Measurements from ENCODE around the gene BTG2.

Gene BTG2

GRCh38 chr1:203317429-203318228, 12.3 kb downstream of the BTG2 start:
- DNase-seq (ENCODE audit: low read depth), result no peak

GRCh38 chr1:203318229-203318517, 12.9 kb downstream of the BTG2 start:
- no peak for DNase-seq (ENCODE audit: low read depth)

GRCh38 chr1:203320591-203321272, 15.4 kb downstream of the BTG2 start:
- no peak for DNase-seq (ENCODE audit: low read depth)

- DNase-seq (ENCODE audit: low read depth), result no peak
Measured at GRCh38 chr1:203321273-203322052, 16.1 kb downstream of the BTG2 start.

- no peak for DNase-seq (ENCODE audit: low read depth)
Measured at GRCh38 chr1:203322500-203323179, 17.3 kb downstream of the BTG2 start.

- DNase-seq (ENCODE audit: low read depth), result no peak
Measured at GRCh38 chr1:203323587-203323986, 18.3 kb downstream of the BTG2 start.

- no peak for DNase-seq (ENCODE audit: low read depth)
Measured at GRCh38 chr1:203324105-203325025, 19.0 kb downstream of the BTG2 start.

- no peak for DNase-seq (ENCODE audit: low read depth)
Measured at GRCh38 chr1:203325026-203325417, 19.7 kb downstream of the BTG2 start.

GRCh38 chr1:203325418-203326091, 20.2 kb downstream of the BTG2 start:
- DNase-seq (ENCODE audit: low read depth), result no peak

- peak; percentile 87 for DNase-seq (ENCODE audit: low read depth)
Measured at GRCh38 chr1:203326830-203327683, 21.7 kb downstream of the BTG2 start.

GRCh38 chr1:203327684-203328457, 22.6 kb downstream of the BTG2 start:
- no peak for DNase-seq (ENCODE audit: low read depth)

GRCh38 chr1:203328714-203329122, 23.4 kb downstream of the BTG2 start:
- no peak for DNase-seq (ENCODE audit: low read depth)

- no peak for DNase-seq (ENCODE audit: low read depth)
Measured at GRCh38 chr1:203331224-203331623, 25.9 kb downstream of the BTG2 start.

GRCh38 chr1:203335503-203335902, 30.2 kb downstream of the BTG2 start:
- no peak for DNase-seq (ENCODE audit: low read depth)

- no peak for DNase-seq (ENCODE audit: low read depth)
Measured at GRCh38 chr1:203336097-203336496, 30.8 kb downstream of the BTG2 start.

- no peak for DNase-seq (ENCODE audit: low read depth)
Measured at GRCh38 chr1:203338335-203339036, 33.2 kb downstream of the BTG2 start.

GRCh38 chr1:203340112-203340790, 34.9 kb downstream of the BTG2 start:
- DNase-seq (ENCODE audit: low read depth), result no peak
